HTERT RPE-1 (cell line): ENCODE results near the gene CACNA1B.
"Not testable (repeated sequence)": the region's sequence is repeated elsewhere in the genome, so short reads cannot be mapped to it uniquely, and the experiment has no call there.

ENCODE experiments used
- in situ Hi-C: fragments of 300-500 bp; cut with MboI; formaldehyde crosslinking; loops from 4 replicates; pipeline ENCODE4 v1.14.3; 2020; ENCODE audit warnings: low sequenced_read_pairs

Gene CACNA1B

DNA sequence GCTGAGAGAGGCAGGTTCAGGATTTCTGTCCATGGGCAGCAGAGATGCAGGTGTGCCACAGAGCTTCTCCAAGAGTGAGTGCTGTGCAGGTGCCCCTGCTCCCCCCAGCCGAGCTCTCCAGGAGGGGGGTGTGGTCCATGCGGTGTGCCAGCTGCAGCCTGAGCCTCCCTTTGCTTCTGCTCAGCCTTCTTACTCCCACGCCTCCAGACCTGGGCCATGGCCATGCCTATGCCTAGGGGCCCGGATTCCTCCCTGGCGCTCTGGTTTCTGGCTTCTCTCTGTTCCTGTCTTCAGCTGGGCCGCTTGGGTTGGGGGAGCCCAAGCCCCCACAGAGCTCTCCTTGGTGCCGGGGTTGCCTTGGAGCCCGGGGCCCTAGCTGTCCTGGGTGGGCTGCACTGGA lies 133.3 kb downstream of the CACNA1B start:
- in situ Hi-C loops = no loop called here

GRCh38 chr9:138011951-138012500 lies 134.4 kb downstream of the CACNA1B start:
- in situ Hi-C loops = no loop called here

DNA sequence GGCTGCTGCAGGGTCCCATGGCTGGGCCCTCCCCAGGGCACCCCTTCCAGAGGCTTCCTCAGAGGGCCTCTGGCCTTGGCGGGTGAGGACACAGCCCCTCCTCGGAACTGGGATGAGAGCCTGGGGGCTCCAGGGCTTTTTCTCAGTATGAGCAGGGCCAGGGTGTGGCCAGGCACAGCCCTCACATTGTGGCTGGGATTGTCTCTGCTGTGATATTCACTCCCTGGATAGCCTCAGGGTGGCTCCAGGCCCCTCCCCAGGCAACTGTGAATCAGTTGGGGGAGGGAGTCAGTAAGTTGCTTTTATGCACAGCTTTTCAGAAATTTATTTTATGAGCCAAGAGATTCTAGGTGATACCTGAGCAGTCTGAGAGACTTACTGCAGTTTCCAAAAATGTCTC lies 135.7 kb downstream of the CACNA1B start:
- in situ Hi-C loops = no loop called here

GRCh38 chr9:138013836-138014562 lies 136.4 kb downstream of the CACNA1B start:
- in situ Hi-C loops = no loop called here

GRCh38 chr9:138014563-138014945 lies 137.0 kb downstream of the CACNA1B start:
- in situ Hi-C loops = no loop called here

GRCh38 chr9:138015021-138015829 lies 137.6 kb downstream of the CACNA1B start:
- in situ Hi-C loops = no loop called here

GRCh38 chr9:138016406-138017187 lies 139.0 kb downstream of the CACNA1B start:
- in situ Hi-C loops = no loop called here

DNA sequence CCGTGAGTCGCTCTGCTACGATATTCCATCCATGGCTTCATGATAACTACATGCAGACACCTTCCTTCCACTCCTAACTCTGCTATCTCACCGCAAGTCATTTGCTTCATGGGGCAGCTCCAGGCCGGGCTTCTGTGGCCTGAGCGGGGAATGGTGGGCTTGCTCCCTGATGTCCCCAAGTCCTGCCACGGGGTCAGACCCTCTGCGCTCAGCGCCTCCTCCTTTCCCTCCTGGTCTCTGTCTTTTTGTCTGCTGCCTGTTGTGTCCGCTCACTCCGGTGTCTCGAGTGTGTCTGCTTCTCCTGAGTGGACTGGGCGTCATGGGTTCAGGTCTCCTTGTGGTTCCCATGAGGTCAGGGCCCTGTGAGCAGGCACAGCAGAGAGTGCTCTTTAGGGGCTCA lies 139.6 kb downstream of the CACNA1B start:
- in situ Hi-C loops = no loop called here

GRCh38 chr9:138019514-138019913 lies 141.9 kb downstream of the CACNA1B start:
- in situ Hi-C loops = not testable (repeated sequence)

DNA sequence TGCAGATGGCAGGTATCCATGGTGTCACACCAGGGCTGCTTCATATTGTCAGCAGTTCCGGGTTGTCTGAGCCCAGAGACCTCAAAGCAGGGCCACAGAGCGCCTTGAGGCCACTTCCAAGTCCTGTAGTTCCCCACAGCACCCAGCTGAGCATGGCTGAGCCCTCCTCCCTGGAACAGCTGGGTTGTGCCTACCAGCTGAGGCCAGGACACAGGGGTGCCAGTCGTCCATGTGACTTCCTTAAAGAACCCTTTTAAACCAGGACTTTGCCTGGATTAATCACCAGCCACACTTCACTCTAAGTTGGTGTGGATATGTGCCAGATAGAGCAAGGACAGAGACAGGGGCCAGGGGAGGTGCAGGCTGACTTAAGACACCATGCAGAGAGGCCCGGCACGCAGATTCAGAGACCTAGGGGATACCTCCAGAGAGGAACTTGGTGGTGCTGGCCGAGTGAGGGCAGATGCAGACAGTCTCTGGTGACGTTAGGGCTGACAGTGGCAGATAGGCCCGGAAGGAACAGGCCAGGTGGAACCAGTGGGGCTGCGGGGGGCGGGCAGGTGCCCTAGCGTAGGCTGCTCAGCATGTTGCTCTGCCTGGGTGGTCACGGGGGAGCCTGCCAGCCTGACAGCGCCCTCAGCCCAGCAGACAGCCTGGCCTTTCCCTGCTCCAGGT lies 142.7 kb downstream of the CACNA1B start:
- in situ Hi-C loops = no loop called here

DNA sequence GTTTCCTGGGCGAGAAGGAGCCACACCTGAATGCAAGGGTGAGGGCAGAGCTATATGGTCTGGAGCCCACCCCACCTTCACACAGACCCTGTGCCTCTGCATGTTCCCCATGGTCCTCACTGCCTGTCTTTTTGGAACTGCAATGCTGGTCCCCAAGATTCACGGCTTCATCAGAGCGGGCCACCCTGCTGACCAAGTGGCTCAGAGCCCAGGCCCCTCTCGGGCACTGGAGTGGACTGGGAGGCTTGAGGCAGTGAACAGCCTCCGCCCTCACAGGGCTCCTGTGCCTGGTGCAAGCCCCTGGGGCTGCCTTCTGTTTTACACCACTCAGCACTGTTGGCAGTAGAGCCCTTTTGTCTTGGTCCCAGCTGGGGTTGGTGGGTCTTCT lies 143.2 kb downstream of the CACNA1B start:
- in situ Hi-C loops = no loop called here

GRCh38 chr9:138021251-138022056 lies 143.9 kb downstream of the CACNA1B start:
- in situ Hi-C loops = no loop called here

GRCh38 chr9:138022121-138022741 lies 144.6 kb downstream of the CACNA1B start:
- in situ Hi-C loops = no loop called here

GRCh38 chr9:138022756-138023393 lies 145.3 kb downstream of the CACNA1B start:
- in situ Hi-C loops = no loop called here

DNA sequence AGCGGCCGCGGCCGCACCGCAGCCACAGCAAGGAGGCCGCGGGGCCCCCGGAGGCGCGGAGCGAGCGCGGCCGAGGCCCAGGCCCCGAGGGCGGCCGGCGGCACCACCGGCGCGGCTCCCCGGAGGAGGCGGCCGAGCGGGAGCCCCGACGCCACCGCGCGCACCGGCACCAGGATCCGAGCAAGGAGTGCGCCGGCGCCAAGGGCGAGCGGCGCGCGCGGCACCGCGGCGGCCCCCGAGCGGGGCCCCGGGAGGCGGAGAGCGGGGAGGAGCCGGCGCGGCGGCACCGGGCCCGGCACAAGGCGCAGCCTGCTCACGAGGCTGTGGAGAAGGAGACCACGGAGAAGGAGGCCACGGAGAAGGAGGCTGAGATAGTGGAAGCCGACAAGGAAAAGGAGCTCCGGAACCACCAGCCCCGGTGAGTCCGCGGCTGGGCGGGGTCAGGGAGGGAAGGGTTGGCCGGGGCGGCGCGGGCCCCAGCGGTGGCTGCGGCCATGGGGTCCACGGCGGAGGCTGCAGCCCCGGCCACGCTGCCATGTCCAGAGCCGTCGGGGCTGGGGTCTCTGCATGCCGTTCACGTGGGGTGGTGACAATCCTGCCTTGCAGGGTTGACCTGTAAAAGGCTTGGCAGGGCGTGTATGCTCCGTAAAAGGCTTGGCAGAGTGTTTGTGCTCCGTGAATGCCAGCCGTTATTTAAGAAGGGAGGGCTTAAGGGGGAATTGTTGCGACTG lies 146.0 kb downstream of the CACNA1B start:
- in situ Hi-C loops = no loop called here

DNA sequence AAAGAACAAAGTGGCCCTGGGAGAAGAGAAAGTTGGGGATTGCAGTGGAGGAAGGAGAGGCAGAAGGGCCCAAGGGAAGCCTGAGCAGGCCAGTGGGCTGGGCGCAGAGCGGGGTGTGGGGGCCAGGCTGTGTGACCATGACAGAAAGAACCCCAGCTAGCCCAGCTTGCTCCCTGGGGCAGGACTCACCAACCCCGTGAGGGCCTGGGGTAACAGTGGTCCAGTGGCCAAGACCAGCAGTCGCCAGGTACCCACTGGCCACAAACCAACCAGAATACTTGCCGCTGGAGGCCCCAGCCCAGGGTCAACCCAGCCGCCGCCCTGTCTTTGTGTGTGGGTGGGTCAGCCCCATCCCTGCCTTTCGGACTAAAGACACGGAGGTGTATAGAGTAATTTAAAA lies 146.5 kb downstream of the CACNA1B start:
- in situ Hi-C loops = no loop called here

GRCh38 chr9:138024831-138025291 lies 147.3 kb downstream of the CACNA1B start:
- in situ Hi-C loops = no loop called here

- in situ Hi-C loops = no loop called here
These were observed 147.8 kb downstream of the CACNA1B start for GRCh38 chr9:138025417-138025816.
